Thoracic aorta (tissue), 2 donors: ENCODE data around the gene ARMC7. TPM values are rescaled to one million over a fixed set of nuclear protein-coding genes. Genes with fewer than 3 reads are reported as not detected.
"Not testable (repeated sequence)": the region's sequence is repeated elsewhere in the genome, so short reads cannot be mapped to it uniquely, and the experiment has no call there.

Experiments
- ATAC-seq: fragments of 150-250 bp; one replicate; pipeline ENCODE4 v1.8.0; 2017; ENCODE audit warnings: low read depth; ENCODE audit not compliant: insufficient number of reproducible peaks, low FRiP score
- DNase-seq: peaks from one replicate; pipeline ENCODE4 v3.0.0-alpha.2; 2020; ENCODE audit warnings: low spot score
- H3K27ac ChIP-seq, 2 donors: fragments of 200-600 bp; sonication (generic); 1 replicate in 1 of 2; 2 replicates in 1 of 2; pipeline ENCODE4 v1.5.1; 2016; ENCODE audit warnings: mild to moderate bottlenecking in 2 of 2, moderate library complexity in 2 of 2
- H3K27me3 ChIP-seq: fragments of 200-600 bp; sonication (generic); replicated peaks from 2 replicates; pipeline ENCODE4 v1.6.0; 2016; ENCODE audit warnings: mild to moderate bottlenecking; ENCODE audit not compliant: insufficient read depth
- H3K36me3 ChIP-seq: fragments of 200-600 bp; sonication (generic); one replicate; pipeline ENCODE4 v1.5.1; 2016
- H3K4me1 ChIP-seq, 2 donors: fragments of 200-600 bp; sonication (generic); 1 replicate in 1 of 2; 2 replicates in 1 of 2; pipeline versions ENCODE4 v1.5.1 to v1.6.0; 2016; ENCODE audit warnings: low read depth in 2 of 2, mild to moderate bottlenecking in 1 of 2; ENCODE audit not compliant: control insufficient read depth in 1 of 2
- H3K4me3 ChIP-seq: fragments of 200-600 bp; sonication (generic); 2 replicates; pipeline ENCODE4 v1.5.1; 2016; ENCODE audit warnings: mild to moderate bottlenecking
- H3K9me3 ChIP-seq: fragments of 200-600 bp; sonication (generic); 2 replicates; pipeline ENCODE4 v1.5.1; 2016
- total RNA-seq, 2 donors: library from RNA; depleted of rRNA; stranded (reverse); fragments of >200 nt; gene quantifications; one replicate each; pipeline versions ENCODE4 v1.1.0 to v1.2.3, GENCODE V29; 2016
- TF ChIP-seq, protein P1 (sequence below): fragments of 200-600 bp; sonication (generic); IDR thresholded peaks from one replicate; pipeline ENCODE4 v1.5.1; 2019; ENCODE audit warnings: antibody characterized with exemption

ARMC7 gene
- total RNA-seq, 2 donors from 2014 or later, result 6.1 to 7.6 TPM

- no peaks in the 10 kb centered on the region for H3K9me3 ChIP-seq
- DNase-seq, result no peak
- H3K4me1 ChIP-seq, result no peaks in the 10 kb centered on the region
- TF ChIP-seq, protein P1, sequence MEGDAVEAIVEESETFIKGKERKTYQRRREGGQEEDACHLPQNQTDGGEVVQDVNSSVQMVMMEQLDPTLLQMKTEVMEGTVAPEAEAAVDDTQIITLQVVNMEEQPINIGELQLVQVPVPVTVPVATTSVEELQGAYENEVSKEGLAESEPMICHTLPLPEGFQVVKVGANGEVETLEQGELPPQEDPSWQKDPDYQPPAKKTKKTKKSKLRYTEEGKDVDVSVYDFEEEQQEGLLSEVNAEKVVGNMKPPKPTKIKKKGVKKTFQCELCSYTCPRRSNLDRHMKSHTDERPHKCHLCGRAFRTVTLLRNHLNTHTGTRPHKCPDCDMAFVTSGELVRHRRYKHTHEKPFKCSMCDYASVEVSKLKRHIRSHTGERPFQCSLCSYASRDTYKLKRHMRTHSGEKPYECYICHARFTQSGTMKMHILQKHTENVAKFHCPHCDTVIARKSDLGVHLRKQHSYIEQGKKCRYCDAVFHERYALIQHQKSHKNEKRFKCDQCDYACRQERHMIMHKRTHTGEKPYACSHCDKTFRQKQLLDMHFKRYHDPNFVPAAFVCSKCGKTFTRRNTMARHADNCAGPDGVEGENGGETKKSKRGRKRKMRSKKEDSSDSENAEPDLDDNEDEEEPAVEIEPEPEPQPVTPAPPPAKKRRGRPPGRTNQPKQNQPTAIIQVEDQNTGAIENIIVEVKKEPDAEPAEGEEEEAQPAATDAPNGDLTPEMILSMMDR, result no peak
- no peak overlapping the region for H3K4me3 ChIP-seq
- no peak overlapping the region for H3K27ac ChIP-seq
- peaks cover 28% of the 10 kb centered on the region for H3K36me3 ChIP-seq
- no peak for ATAC-seq
- H3K27me3 ChIP-seq, result no peaks in the 10 kb centered on the region
These were observed 41.9 kb upstream of the ARMC7 start for GRCh38 chr17:75067856-75068255.

- Histone ChIP-seq H3K27ac (no peak overlapping the region), H3K27me3 (no peaks in the 10 kb centered on the region), H3K4me1 (no peaks in the 10 kb centered on the region), H3K36me3 (peaks cover 19% of the 10 kb centered on the region), H3K4me3 (no peak overlapping the region), H3K9me3 (no peaks in the 10 kb centered on the region)
- ATAC-seq, result no peak
- TF ChIP-seq, protein P1, result no peak
- no peak for DNase-seq
These were observed 41.0 kb upstream of the ARMC7 start for GRCh38 chr17:75068750-75069149.

DNA sequence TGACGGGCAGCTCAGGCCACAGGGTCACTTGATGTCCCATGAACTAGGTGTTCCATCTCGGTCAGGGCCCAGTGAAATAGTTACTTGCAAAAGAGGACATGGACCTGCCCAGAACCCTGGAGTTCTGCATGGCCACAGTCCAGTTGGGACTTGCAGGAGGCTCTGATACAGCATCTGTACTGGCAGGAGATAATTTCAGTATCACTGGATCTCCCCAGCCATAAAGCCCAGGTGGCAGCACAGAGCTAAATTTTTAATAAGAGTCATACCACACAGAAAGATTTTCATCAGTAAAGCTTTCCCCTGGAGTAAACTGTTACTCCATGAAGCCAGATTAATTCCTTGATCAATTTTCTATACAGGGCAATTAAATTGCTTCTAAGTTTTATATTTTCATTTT is 40.0 kb upstream of the ARMC7 start:
- DNase-seq, result no peak
- Histone ChIP-seq H3K27ac (no peak overlapping the region), H3K9me3 (no peaks in the 10 kb centered on the region), H3K4me1 (no peaks in the 10 kb centered on the region), H3K27me3 (no peaks in the 10 kb centered on the region), H3K36me3 (peaks cover 9% of the 10 kb centered on the region), H3K4me3 (no peak overlapping the region)
- no peak for ATAC-seq
- TF ChIP-seq, protein P1, result no peak

DNA sequence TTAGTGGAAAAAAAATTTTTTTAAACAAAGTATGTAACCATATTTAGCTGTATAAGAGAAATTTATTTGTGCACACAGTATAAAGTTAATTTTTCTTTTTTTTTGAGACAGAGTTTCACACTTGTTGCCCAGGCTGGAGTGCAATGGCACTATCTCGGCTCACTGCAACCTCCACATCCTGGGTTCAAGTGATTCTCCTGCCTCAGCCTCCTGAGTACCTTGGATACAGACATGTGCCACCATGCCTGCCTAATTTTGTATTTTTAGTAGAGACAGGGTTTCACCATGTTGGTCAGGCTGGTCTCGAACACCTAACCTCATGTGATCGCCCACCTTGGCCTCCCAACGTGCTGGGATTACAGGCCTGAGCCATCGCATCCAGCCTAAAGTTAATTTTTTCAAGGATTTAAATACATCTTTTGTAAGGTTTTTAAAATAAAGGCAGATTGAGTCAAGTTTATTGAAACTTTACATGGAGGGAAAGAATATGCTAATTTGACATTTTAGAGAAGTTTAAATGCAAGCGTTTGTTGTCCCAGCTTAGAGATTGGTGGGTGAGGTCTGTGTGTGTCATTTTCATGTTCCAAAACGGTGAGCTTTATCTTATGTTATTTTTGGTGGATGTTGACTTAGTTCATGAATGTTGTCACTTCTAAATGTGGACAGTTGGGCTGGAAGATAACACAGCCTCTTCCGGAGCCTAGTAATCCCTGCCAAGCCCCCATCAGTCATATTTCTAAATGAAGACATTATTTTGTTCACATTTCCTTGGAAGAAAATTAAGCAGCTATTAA is 38.1 kb upstream of the ARMC7 start:
- ATAC-seq, H3K4me3 ChIP-seq, H3K36me3 ChIP-seq, DNase-seq, H3K4me1 ChIP-seq, H3K9me3 ChIP-seq, H3K27me3 ChIP-seq, H3K27ac ChIP-seq: not testable (repeated sequence)

DNA sequence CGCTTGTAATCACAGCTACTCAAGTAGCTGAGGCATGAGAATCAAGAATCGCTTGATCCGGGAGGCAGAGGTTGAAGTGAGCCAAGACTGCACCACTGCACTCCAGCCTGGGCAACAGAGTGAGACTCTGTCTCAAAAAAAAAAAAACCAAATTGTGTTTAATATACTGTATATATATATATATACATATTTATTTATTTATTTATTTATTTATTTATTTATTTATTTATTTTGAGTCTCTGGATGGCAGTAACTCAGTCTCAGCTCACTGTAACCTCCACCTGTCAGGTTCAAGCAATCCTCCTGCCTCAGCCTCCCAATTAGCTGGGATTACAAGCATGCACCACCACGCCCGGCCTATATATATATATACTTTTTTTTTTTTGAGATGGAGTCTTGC is 36.9 kb upstream of the ARMC7 start:
- DNase-seq, H3K27me3 ChIP-seq, H3K27ac ChIP-seq, H3K9me3 ChIP-seq, H3K4me3 ChIP-seq, H3K4me1 ChIP-seq, ATAC-seq, H3K36me3 ChIP-seq: not testable (repeated sequence)

- H3K9me3 ChIP-seq, result no peaks in the 10 kb centered on the region
- H3K4me3 ChIP-seq, result no peak overlapping the region
- peaks cover 12 to 17% of the 10 kb centered on the region in 2 donors for H3K4me1 ChIP-seq
- H3K27ac ChIP-seq, result no peak overlapping the region
- H3K36me3 ChIP-seq, result no peaks in the 10 kb centered on the region
- TF ChIP-seq, protein P1, result no peak
- no peak for DNase-seq
- ATAC-seq, result no peak
- no peaks in the 10 kb centered on the region for H3K27me3 ChIP-seq
These were observed 36.1 kb upstream of the ARMC7 start for GRCh38 chr17:75073618-75074047.
